GM10248 (cell line): ENCODE measurements around the gene ARAP2.

ENCODE experiments used
- CTCF ChIA-PET: fragments of 300-600 bp; sonication (Branson Sonifier 250); formaldehyde crosslinking; extraction: SDS; loops from one replicate; lab custom pipeline; 2021; ENCODE audit warnings: antibody characterized with exemption; lab: Yijun Ruan, JAX
- POLR2A ChIA-PET: fragments of 350-650 bp; sonication (Branson Sonifier 250); formaldehyde crosslinking; extraction: SDS; loops from one replicate; lab custom pipeline; 2020; ENCODE audit warnings: antibody characterized with exemption; lab: Yijun Ruan, JAX
- DNase-seq: peaks from one replicate; pipeline ENCODE4 v3.0.0; 2012; ENCODE audit errors: extremely low spot score
- TF ChIP-seq, protein P1 (sequence below): IDR thresholded peaks from 2 replicates; pipeline ENCODE4 v1.5.1; 2012; ENCODE audit warnings: mild to moderate bottlenecking, low read depth; ENCODE audit errors: extremely low read depth, missing control alignments, control extremely low read depth

Gene ARAP2

DNA sequence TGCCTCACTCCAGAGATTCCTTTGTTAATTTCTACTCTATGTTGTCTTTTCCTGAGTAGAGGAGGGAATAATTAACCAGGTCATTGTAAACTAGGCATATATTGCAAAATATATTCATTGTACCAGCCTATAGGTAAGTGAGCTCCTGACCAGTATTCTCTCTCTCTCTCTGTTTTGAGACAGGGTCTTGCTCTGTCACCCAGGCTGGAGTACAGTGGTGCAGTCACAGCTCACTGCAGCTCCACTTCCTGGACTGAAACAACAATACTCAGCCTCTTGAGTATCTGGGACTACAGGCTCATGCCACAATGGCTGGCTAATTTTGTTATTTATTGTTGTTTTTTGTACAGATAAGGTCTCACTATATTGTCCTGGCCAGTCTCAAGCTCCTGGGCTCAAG, 198.3 kb downstream of the ARAP2 start:
- CTCF ChIA-PET, result interaction anchor here (1.0 to 1.7 kb wide), 4 partner anchors 12 to 113 kb away, joined by 3 to 4 read pairs (median 3); no protein-coding TSS in a partner anchor
- DNase-seq, result no peak
- TF ChIP-seq, protein P1, sequence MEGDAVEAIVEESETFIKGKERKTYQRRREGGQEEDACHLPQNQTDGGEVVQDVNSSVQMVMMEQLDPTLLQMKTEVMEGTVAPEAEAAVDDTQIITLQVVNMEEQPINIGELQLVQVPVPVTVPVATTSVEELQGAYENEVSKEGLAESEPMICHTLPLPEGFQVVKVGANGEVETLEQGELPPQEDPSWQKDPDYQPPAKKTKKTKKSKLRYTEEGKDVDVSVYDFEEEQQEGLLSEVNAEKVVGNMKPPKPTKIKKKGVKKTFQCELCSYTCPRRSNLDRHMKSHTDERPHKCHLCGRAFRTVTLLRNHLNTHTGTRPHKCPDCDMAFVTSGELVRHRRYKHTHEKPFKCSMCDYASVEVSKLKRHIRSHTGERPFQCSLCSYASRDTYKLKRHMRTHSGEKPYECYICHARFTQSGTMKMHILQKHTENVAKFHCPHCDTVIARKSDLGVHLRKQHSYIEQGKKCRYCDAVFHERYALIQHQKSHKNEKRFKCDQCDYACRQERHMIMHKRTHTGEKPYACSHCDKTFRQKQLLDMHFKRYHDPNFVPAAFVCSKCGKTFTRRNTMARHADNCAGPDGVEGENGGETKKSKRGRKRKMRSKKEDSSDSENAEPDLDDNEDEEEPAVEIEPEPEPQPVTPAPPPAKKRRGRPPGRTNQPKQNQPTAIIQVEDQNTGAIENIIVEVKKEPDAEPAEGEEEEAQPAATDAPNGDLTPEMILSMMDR, result no peak
- POLR2A ChIA-PET, result no interaction called here

DNA sequence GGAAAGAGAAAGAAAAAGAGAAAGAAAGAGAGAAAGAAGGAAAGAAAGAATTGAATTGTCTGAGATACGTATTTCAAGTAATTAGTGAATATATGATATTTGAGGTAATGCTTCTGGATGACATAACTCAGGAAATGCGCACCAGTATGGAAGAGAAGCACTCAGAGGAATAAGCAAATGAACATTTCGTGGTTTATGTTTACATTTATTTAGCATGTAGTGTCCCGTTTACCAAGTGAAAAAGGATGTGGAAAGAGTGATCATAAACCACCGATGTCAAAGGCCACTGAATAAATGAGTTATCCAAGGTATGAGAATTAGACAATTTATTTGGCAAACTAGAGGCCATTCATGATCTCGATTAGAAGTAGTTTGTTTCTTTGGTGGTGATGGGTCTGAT, 200.4 kb downstream of the ARAP2 start:
- ChIA-PET CTCF (no interaction called here), POLR2A (no interaction called here)
- TF ChIP-seq, protein P1, result no peak
- no peak for DNase-seq

DNA sequence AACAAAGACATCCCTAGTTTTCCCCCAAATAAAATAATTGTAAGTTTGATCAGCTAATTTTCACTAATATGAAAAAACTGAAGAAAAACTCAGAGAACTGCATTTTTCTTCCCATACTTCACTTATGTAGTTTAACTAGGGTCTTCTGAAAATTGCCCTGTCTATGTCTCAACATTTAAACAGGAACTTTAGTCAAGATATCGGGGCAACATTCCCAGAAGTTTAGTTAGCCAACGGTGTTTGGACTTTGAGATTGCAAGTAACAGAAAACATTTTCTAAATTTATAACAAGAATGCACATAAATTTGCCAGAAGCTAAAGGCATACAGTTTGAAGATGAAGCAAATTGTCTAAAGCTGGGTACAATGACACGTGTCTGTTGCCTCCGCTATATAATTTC, 201.1 kb downstream of the ARAP2 start:
- CTCF ChIA-PET, result no interaction called here
- no peak for DNase-seq
- TF ChIP-seq, protein P1, result no peak
- POLR2A ChIA-PET, result no interaction called here

DNA sequence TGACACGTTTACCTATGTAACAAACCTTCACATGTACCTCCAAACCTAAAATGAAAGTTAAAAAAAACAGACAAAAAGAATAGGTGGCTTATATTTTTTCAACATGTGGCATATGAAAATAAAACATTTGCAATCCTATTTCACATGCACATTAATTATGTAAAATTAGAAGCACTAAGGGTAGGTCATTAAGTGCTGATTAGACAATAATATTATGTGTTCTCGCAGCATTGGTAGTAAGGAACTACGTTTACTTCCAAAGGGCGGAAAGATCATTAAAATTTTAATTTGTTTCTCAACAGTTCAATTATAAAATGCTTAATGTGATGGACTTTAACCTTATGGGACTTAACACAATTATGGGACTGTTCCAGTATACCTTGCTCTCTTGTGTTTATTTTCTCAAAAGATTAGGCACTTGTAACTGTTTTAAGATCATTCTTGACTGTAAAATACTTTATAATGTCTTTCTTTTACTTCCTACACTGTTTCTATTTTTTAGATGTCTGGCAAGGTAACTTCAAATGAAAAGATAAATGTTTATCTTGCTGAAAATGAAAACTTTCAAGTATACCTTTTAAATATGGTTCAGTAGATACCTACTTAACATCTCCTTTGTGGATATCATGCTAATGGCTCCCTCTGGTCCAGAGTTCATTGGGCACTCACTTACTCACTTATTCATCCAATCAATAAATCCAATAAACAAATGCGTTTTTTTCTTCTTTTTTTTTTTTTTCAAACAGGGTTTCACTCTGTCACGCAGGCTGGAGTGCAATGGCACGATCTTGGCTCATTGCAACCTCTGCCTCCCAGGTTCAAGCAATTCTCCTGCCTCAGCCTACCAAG, 202.0 kb downstream of the ARAP2 start:
- CTCF ChIA-PET, result interaction anchor here (1.5 kb wide), 1 partner anchor 7 kb away, joined by 3 read pairs; no protein-coding TSS in a partner anchor
- POLR2A ChIA-PET, result no interaction called here
- no peak for DNase-seq
- TF ChIP-seq, protein P1, result no peak

DNA sequence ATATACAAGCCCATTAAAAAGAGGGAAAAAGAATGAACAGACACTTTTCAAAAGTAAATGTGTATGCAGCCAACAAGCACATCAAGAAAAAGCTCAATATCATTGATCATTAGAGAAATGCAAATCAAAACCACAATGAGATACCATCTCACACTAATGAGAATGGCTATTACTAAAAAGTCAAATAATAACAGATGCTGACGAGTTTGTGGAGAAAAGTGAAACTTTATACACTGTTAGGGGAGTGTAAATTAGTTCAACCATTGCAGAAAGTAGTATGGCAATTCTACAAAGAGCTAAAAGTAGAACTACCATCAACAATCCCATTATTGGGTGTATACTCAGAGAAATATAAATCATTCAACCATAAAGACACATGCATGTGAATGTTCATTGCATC, 203.0 kb downstream of the ARAP2 start:
- CTCF ChIA-PET, result interaction anchor here (1.5 kb wide), 1 partner anchor 8 kb away, joined by 3 read pairs; no protein-coding TSS in a partner anchor
- no peak for DNase-seq
- TF ChIP-seq, protein P1, result no peak
- POLR2A ChIA-PET, result no interaction called here

DNA sequence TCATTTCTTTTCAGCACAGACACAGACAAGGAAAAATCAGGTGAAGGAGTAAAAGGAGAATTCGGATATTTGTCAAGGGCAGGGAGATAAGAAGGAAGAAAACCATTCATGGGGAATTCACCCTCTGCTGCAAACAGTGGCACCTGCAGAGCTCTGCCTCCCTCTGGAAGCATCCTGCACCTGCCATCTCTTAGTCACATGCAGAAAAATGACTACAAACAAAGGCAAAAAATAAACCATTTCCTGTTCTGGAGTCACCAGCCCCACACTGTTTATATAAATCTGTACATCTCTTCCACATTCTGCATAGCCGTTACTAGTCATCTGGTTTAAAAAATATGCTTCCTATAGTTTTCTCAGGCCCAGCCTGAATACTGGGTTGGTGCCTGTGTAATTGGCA, 205.3 kb downstream of the ARAP2 start:
- no peak for DNase-seq
- ChIA-PET CTCF (interaction anchor here (1.9 kb wide), 1 partner anchor 19 kb away, joined by 4 read pairs; no protein-coding TSS in a partner anchor), POLR2A (no interaction called here)
- TF ChIP-seq, protein P1, result no peak
